ENCODE measurements around the gene RIMBP2.

GRCh38 chr12:130603396-130603965 is 112.6 kb downstream of the RIMBP2 start:
- TF ChIP-seq CTCF (IDR thresholded peaks at IDR 0.05) (no peak), ZFX (IDR thresholded peaks at IDR 0.05; ENCODE audit: borderline replicate concordance) (no peak)
